ENCODE results near the gene IL17RB. TPM values are rescaled to one million over a fixed set of nuclear protein-coding genes. Genes with fewer than 3 reads are reported as not detected.

The IL17RB gene
- total and polyA plus RNA-seq, 2 donors (not counting 1 experiment from before 2014, with no cell fraction given): 0.07 to 0.32 TPM

DNA sequence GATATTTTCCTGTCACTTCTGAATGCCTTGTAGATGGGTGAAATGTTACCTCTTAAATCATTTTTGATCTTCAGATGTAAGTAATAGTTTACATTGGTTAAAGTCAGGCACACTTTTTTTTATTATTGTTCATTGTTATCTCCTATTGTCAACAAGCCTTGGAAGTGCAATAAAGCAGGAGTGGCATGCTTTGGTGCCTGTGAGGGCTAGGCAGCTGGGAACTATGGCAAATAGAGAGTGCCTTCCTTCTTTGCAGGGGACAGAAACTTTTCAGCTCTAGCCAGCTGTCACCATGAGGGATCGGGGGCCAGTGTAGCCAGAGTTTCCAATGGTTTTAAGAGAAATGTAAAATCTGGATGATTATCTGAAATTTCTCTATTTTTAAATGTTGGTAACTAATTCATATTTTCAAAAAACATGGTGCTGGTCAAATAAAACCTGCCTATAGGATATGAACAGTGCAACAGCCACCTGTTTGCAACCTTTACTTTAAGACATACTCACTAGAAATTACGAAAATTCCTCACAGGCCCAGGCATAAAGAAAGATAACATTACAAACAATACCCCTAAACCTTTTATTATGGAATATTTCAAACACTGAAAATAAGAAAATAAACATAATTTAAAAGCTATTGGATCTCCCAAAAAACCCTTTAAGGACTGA is 54.4 kb downstream of the IL17RB start:
- H3K27me3 Mint-ChIP-seq: peaks cover 48% of the 10 kb centered on the region
- intact Hi-C loops (cut with micrococcal nuclease): no loop called here
- no peak overlapping the region for H3K27ac ChIP-seq (ENCODE audit: low read length in 2 of 2)
- H3K36me3 ChIP-seq (replicated peaks in 1 of 2; ENCODE audit: control extremely low read depth in 1 of 2, control insufficient read depth in 1 of 2, extremely low read depth in 1 of 2, insufficient read depth in 2 of 2, low read length in 1 of 2): no peaks in the 10 kb centered on the region
- no peak overlapping the region for H3K27ac Mint-ChIP-seq
- no peaks in the 10 kb centered on the region for H3K79me2 ChIP-seq (ENCODE audit: control insufficient read depth, insufficient read depth, low read length)
- POLR2A ChIA-PET: no interaction called here
- TF ChIP-seq EZH2 (IDR thresholded peaks at IDR 0.05; ENCODE audit: borderline replicate concordance, insufficient read depth, low read depth, low read length, poor library complexity, severe bottlenecking) (no peak), CTCF (IDR thresholded peaks at IDR 0.05) (no peak)
- no peaks in the 10 kb centered on the region for H4K20me1 ChIP-seq (ENCODE audit: control insufficient read depth, insufficient read depth, low read length, poor library complexity, severe bottlenecking)
- no peak overlapping the region for H3K9ac ChIP-seq (ENCODE audit: low read length)
- ATAC-seq (ENCODE audit: low read depth): no peak
- no peak for DNase-seq
- WGBS (ENCODE audit: insufficient coverage): no CpG with 5 or more reads among the region's 2 CpGs
- H3K4me1 Mint-ChIP-seq: no peaks in the 10 kb centered on the region
- no peak overlapping the region for H3K4me3 ChIP-seq (ENCODE audit: control extremely low read depth in 1 of 5, extremely low read depth in 1 of 5, insufficient read depth in 1 of 5, low read depth in 2 of 5, low read length in 4 of 5)
- H3K27me3 ChIP-seq (replicated peaks in 1 of 4; ENCODE audit: control extremely low read depth in 1 of 4, control insufficient read depth in 3 of 4, insufficient read depth in 4 of 4, low read length in 3 of 4): peaks cover 0 to 29% (median 17%) of the 10 kb centered on the region in 4 experiments
- H2AFZ ChIP-seq (ENCODE audit: insufficient read depth, low read depth, low read length, poor library complexity, severe bottlenecking): no peak overlapping the region
- no peak overlapping the region for H3K4me3 Mint-ChIP-seq
- H3K4me2 ChIP-seq (replicated peaks; ENCODE audit: low read depth, low read length, poor library complexity, severe bottlenecking): no peak overlapping the region
- H3K9me3 ChIP-seq (ENCODE audit: control extremely low read depth in 1 of 3, control insufficient read depth in 2 of 3, insufficient read depth in 1 of 3, low read length in 2 of 3): peaks cover 0 to 1% (median 0%) of the 10 kb centered on the region in 3 donors
- H3K4me1 ChIP-seq (ENCODE audit: control insufficient read depth in 2 of 2, insufficient read depth in 2 of 2, low read length in 2 of 2): no peaks in the 10 kb centered on the region
- CTCF ChIA-PET: interaction anchor here (1.3 kb wide), 1 partner anchor 8 kb away, joined by 3 read pairs; no protein-coding TSS in a partner anchor
- H3K9me3 Mint-ChIP-seq (ENCODE audit: insufficient read depth): no peaks in the 10 kb centered on the region

GRCh38 chr3:53902067-53902466 is 55.7 kb downstream of the IL17RB start:
- intact Hi-C loops (cut with micrococcal nuclease): no loop called here
- no peaks in the 10 kb centered on the region for H3K4me1 ChIP-seq (ENCODE audit: control insufficient read depth in 2 of 2, insufficient read depth in 2 of 2, low read length in 2 of 2)
- DNase-seq (no peak), ATAC-seq (ENCODE audit: low read depth) (no peak)
- peaks cover 0 to 28% (median 16%) of the 10 kb centered on the region in 4 experiments for H3K27me3 ChIP-seq (replicated peaks in 1 of 4; ENCODE audit: control extremely low read depth in 1 of 4, control insufficient read depth in 3 of 4, insufficient read depth in 4 of 4, low read length in 3 of 4)
- H3K27ac ChIP-seq (ENCODE audit: low read length in 2 of 2): no peak overlapping the region
- Mint-ChIP-seq H3K9me3 (ENCODE audit: insufficient read depth) (peaks cover 5% of the 10 kb centered on the region), H3K4me3 (no peak overlapping the region), H3K27ac (no peak overlapping the region), H3K27me3 (peaks cover 54% of the 10 kb centered on the region), H3K4me1 (no peaks in the 10 kb centered on the region)
- H3K4me2 ChIP-seq (replicated peaks; ENCODE audit: low read depth, low read length, poor library complexity, severe bottlenecking): no peak overlapping the region
- ChIA-PET POLR2A (no interaction called here), CTCF (no interaction called here)
- H3K4me3 ChIP-seq (ENCODE audit: control extremely low read depth in 1 of 5, extremely low read depth in 1 of 5, insufficient read depth in 1 of 5, low read depth in 2 of 5, low read length in 4 of 5): no peak overlapping the region
- H3K9me3 ChIP-seq (ENCODE audit: control extremely low read depth in 1 of 3, control insufficient read depth in 2 of 3, insufficient read depth in 1 of 3, low read length in 2 of 3): no peaks in the 10 kb centered on the region
- no peaks in the 10 kb centered on the region for H4K20me1 ChIP-seq (ENCODE audit: control insufficient read depth, insufficient read depth, low read length, poor library complexity, severe bottlenecking)
- no peak overlapping the region for H3K9ac ChIP-seq (ENCODE audit: low read length)
- WGBS (ENCODE audit: insufficient coverage): 80% methylated on average over 1 of the region's 1 CpG
- no peaks in the 10 kb centered on the region for H3K36me3 ChIP-seq (replicated peaks in 1 of 2; ENCODE audit: control extremely low read depth in 1 of 2, control insufficient read depth in 1 of 2, extremely low read depth in 1 of 2, insufficient read depth in 2 of 2, low read length in 1 of 2)
- TF ChIP-seq CTCF (IDR thresholded peaks at IDR 0.05) (no peak), EZH2 (IDR thresholded peaks at IDR 0.05; ENCODE audit: borderline replicate concordance, insufficient read depth, low read depth, low read length, poor library complexity, severe bottlenecking) (no peak)
- no peaks in the 10 kb centered on the region for H3K79me2 ChIP-seq (ENCODE audit: control insufficient read depth, insufficient read depth, low read length)
- no peak overlapping the region for H2AFZ ChIP-seq (ENCODE audit: insufficient read depth, low read depth, low read length, poor library complexity, severe bottlenecking)

All from B cell (primary cell).